ENCODE measurements around the gene BBS2.

DNA sequence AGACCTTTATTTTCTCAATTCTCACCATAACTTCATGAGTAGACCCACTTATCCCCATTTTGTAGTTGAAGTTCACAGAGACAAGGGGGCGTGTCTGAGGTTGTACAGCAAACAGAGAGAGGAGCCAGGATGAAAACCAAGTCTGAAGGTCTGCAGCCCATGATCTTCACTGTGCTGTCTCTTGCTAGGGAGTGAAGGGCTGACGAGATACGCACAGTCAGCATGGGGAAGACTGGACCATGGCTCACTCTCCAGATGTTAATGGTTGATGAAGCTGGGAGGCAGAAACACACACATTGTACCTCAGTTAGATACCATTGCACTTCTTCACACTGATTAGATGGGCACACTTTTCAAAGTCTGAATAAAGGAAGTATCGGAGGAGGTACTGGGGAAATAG lies 39.3 kb upstream of the BBS2 start:
- TF ChIP-seq FOXA2 (IDR thresholded peaks at IDR 0.05) = no peak
- TF ChIP-seq, protein P1, sequence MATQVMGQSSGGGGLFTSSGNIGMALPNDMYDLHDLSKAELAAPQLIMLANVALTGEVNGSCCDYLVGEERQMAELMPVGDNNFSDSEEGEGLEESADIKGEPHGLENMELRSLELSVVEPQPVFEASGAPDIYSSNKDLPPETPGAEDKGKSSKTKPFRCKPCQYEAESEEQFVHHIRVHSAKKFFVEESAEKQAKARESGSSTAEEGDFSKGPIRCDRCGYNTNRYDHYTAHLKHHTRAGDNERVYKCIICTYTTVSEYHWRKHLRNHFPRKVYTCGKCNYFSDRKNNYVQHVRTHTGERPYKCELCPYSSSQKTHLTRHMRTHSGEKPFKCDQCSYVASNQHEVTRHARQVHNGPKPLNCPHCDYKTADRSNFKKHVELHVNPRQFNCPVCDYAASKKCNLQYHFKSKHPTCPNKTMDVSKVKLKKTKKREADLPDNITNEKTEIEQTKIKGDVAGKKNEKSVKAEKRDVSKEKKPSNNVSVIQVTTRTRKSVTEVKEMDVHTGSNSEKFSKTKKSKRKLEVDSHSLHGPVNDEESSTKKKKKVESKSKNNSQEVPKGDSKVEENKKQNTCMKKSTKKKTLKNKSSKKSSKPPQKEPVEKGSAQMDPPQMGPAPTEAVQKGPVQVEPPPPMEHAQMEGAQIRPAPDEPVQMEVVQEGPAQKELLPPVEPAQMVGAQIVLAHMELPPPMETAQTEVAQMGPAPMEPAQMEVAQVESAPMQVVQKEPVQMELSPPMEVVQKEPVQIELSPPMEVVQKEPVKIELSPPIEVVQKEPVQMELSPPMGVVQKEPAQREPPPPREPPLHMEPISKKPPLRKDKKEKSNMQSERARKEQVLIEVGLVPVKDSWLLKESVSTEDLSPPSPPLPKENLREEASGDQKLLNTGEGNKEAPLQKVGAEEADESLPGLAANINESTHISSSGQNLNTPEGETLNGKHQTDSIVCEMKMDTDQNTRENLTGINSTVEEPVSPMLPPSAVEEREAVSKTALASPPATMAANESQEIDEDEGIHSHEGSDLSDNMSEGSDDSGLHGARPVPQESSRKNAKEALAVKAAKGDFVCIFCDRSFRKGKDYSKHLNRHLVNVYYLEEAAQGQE (IDR thresholded peaks at IDR 0.05) = no peak
- TF ChIP-seq, protein P2, sequence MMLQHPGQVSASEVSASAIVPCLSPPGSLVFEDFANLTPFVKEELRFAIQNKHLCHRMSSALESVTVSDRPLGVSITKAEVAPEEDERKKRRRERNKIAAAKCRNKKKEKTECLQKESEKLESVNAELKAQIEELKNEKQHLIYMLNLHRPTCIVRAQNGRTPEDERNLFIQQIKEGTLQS (IDR thresholded peaks at IDR 0.05) = no peak
- TF ChIP-seq, protein P3, sequence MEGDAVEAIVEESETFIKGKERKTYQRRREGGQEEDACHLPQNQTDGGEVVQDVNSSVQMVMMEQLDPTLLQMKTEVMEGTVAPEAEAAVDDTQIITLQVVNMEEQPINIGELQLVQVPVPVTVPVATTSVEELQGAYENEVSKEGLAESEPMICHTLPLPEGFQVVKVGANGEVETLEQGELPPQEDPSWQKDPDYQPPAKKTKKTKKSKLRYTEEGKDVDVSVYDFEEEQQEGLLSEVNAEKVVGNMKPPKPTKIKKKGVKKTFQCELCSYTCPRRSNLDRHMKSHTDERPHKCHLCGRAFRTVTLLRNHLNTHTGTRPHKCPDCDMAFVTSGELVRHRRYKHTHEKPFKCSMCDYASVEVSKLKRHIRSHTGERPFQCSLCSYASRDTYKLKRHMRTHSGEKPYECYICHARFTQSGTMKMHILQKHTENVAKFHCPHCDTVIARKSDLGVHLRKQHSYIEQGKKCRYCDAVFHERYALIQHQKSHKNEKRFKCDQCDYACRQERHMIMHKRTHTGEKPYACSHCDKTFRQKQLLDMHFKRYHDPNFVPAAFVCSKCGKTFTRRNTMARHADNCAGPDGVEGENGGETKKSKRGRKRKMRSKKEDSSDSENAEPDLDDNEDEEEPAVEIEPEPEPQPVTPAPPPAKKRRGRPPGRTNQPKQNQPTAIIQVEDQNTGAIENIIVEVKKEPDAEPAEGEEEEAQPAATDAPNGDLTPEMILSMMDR (IDR thresholded peaks at IDR 0.05; ENCODE audit: low read depth, low read length, missing input control) = no peak
- TF ChIP-seq, protein P4, sequence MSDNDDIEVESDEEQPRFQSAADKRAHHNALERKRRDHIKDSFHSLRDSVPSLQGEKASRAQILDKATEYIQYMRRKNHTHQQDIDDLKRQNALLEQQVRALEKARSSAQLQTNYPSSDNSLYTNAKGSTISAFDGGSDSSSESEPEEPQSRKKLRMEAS (IDR thresholded peaks at IDR 0.05) = no peak
- no peak for TF ChIP-seq TAF1 (conservative IDR thresholded peaks at IDR 0.05)

Data from liver (tissue), 3 donors.